ENCODE results near the gene FHIT. TPM values are rescaled to one million over a fixed set of nuclear protein-coding genes. Genes with fewer than 3 reads are reported as not detected.

FHIT gene
- total and polyA plus RNA-seq, 2 of the 4 experiments (the other 2 are of a cell fraction), result 0.07 TPM; not detected in 1

DNA sequence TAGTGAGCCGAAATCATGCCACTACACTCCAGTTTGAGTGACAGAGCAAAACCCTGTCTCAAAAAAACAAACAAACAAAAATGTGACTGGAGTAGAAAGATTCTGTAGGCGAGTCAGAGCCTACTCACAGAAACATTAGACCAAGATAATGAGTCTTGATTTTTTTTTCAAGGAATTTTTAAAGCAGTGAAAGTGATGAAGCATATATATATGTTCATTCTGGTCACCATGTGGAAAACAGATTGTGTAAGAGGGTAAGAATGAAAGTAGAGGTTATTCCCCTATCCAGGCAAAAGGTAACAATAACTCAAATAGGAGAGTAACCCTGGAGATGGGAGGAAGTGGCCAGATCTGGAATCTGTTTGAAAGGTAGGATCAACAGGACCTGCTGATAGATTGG is 26.2 kb upstream of the FHIT start:
- Histone ChIP-seq H3K4me1 (ENCODE audit: control insufficient read depth, insufficient read depth, low read length) (no peaks in the 10 kb centered on the region), H3K23ac (ENCODE audit: low read depth, low read length) (no peak overlapping the region), H3K14ac (replicated peaks; ENCODE audit: low read depth, low read length) (no peak overlapping the region), H2AK9ac (replicated peaks; ENCODE audit: low read depth, low read length, poor library complexity) (no peak overlapping the region), H3K56ac (ENCODE audit: extremely low read depth, insufficient read depth, low read length) (no peak overlapping the region), H2BK120ac (ENCODE audit: low read depth, low read length) (no peak overlapping the region), H3K4me3 (ENCODE audit: insufficient read depth, low read depth, low read length) (no peak overlapping the region), H3K36me3 (ENCODE audit: control insufficient read depth, insufficient read depth, low read length) (no peaks in the 10 kb centered on the region), H3K9ac (ENCODE audit: low read depth, low read length) (no peak overlapping the region), H3K9me1 (ENCODE audit: insufficient read depth, low read length) (no peaks in the 10 kb centered on the region), H3K27ac (ENCODE audit: insufficient read depth, low read length) (no peak overlapping the region), H3K4ac (ENCODE audit: low read depth, low read length) (no peak overlapping the region), H3K79me1 (ENCODE audit: low read depth in 1 of 2, low read length in 2 of 2) (no peaks in the 10 kb centered on the region), H4K91ac (ENCODE audit: insufficient read depth, low read depth, low read length) (no peak overlapping the region), H3K9me3 (ENCODE audit: control insufficient read depth, insufficient read depth, low read length) (no peaks in the 10 kb centered on the region), H4K8ac (ENCODE audit: low read depth in 2 of 2, low read length in 2 of 2) (no peak overlapping the region), H3K18ac (ENCODE audit: low read depth, low read length) (no peak overlapping the region), H2BK15ac (ENCODE audit: low read depth, low read length) (no peak overlapping the region), H3K27me3 (ENCODE audit: control insufficient read depth, insufficient read depth, low read length) (no peaks in the 10 kb centered on the region), H4K20me1 (ENCODE audit: insufficient read depth, low read length) (no peaks in the 10 kb centered on the region), H4K5ac (ENCODE audit: low read depth, low read length) (no peak overlapping the region), H2BK5ac (ENCODE audit: low read depth, low read length, poor library complexity, severe bottlenecking) (no peak overlapping the region), H3K4me2 (ENCODE audit: low read depth, low read length) (no peak overlapping the region), H2AK5ac (ENCODE audit: low read depth, low read length) (no peak overlapping the region), H2BK20ac (ENCODE audit: low read depth, low read length) (no peak overlapping the region), H2AFZ (replicated peaks; ENCODE audit: low read length, poor library complexity) (no peak overlapping the region)
- ATAC-seq (ENCODE audit: low read depth), result no peak
- DNase-seq, result no peak
- no CpG with 5 or more reads among the region's 2 CpGs for WGBS, 2 experiments (ENCODE audit: extremely low coverage in 2 of 2, insufficient read length in 1 of 2)
- BruUV-seq (replicated peaks), result no TSS peak
- ChIA-PET POLR2A (ENCODE audit: unreplicated experiment) (no interaction called here), CTCF (no interaction called here)
- dilution Hi-C loops (cut with HindIII; ENCODE audit: low sequenced_read_pairs, unreplicated experiment) (no loop called here), in situ Hi-C loops (cut with MboI; ENCODE audit: low sequenced_read_pairs) (no loop called here), intact Hi-C loops (cut with micrococcal nuclease) (no loop called here)
- no peak for TF ChIP-seq RAD21 (IDR thresholded peaks at IDR 0.05; ENCODE audit: low read length)
- no peak for TF ChIP-seq CHD1 (IDR thresholded peaks at IDR 0.05; ENCODE audit: low read depth, low read length)
- no peak for TF ChIP-seq MAZ (IDR thresholded peaks at IDR 0.05; ENCODE audit: borderline replicate concordance, low read depth, low read length)
- TF ChIP-seq RCOR1 (IDR thresholded peaks at IDR 0.05; ENCODE audit: insufficient replicate concordance, low read length), result no peak
- no peak for TF ChIP-seq SMC3 (IDR thresholded peaks at IDR 0.05; ENCODE audit: low read depth, low read length)
- no peak for TF ChIP-seq FOS (IDR thresholded peaks at IDR 0.05; ENCODE audit: low read depth, low read length)
- no peak for TF ChIP-seq CEBPB (IDR thresholded peaks at IDR 0.05; ENCODE audit: low read depth, low read length)
- TF ChIP-seq POLR2A (IDR thresholded peaks at IDR 0.05; ENCODE audit: low read depth, low read length), result no peak
- TF ChIP-seq MAFK (IDR thresholded peaks at IDR 0.05; ENCODE audit: low read depth, low read length), result no peak
